22Rv1 (cell line): ENCODE results near the gene SYNPR.

ENCODE experiments used
- H3K27ac ChIP-seq: fragments of 450-650 bp; 2 replicates; pipeline ENCODE4 v1.5.1; 2017
- CTCF ChIP-seq: fragments of 450-650 bp; IDR thresholded peaks from 2 replicates; pipeline ENCODE4 v1.5.1; 2017; ENCODE audit warnings: mild to moderate bottlenecking
- ZFX ChIP-seq: fragments of 450-650 bp; IDR thresholded peaks from 2 replicates; pipeline ENCODE4 v1.6.1; 2017; ENCODE audit warnings: antibody characterized with exemption, borderline replicate concordance

Gene SYNPR

GRCh38 chr3:63390710-63391230 lies 112.7 kb downstream of the SYNPR start:
- TF ChIP-seq ZFX = no peak
- TF ChIP-seq CTCF = no peak

GRCh38 chr3:63395960-63396359 lies 117.9 kb downstream of the SYNPR start:
- H3K27ac ChIP-seq = no peak overlapping the region
- no peak for TF ChIP-seq ZFX
- no peak for TF ChIP-seq CTCF

More at GRCh38 chr3:63390710-63391230, 112.7 kb downstream of the SYNPR start:
- H3K27ac ChIP-seq = no peak overlapping the region

DNA sequence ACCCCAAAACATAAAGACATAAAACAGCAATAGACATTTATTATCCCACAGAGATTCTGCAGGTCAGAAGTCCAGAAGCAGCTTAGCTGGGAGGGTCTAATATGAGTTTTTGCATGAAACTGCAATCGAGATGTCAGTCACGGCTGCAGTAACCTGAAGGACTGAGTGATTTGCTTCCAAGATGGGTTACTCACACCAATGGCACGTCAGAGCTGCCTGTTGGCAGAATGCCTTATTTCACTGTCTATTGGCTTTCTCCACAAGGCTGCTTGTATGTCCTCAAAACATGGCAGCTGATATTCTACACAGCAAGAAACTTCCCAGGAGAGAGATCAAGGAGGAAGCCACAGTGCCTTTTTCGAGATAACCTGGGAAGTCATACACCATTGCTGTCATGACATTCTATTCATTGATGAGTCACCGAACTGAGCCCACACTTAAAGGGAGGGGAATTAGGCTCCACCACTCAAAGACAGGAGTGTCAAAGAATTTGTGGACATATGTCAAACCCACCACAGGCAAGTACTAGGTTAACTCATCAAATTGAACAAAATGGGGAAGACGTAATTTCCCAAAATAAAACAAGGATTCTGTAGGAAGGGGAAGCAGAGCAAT lies 122.2 kb downstream of the SYNPR start:
- TF ChIP-seq ZFX = no peak
- TF ChIP-seq CTCF = no peak
- H3K27ac ChIP-seq = no peak overlapping the region

GRCh38 chr3:63405882-63406281 lies 127.8 kb downstream of the SYNPR start:
- no peak for TF ChIP-seq ZFX
- peak; percentile 14 for TF ChIP-seq CTCF
- H3K27ac ChIP-seq = no peak overlapping the region

GRCh38 chr3:63413523-63413922 lies 135.4 kb downstream of the SYNPR start:
- H3K27ac ChIP-seq = no peak overlapping the region
- TF ChIP-seq ZFX (no peak), CTCF (no peak)

DNA sequence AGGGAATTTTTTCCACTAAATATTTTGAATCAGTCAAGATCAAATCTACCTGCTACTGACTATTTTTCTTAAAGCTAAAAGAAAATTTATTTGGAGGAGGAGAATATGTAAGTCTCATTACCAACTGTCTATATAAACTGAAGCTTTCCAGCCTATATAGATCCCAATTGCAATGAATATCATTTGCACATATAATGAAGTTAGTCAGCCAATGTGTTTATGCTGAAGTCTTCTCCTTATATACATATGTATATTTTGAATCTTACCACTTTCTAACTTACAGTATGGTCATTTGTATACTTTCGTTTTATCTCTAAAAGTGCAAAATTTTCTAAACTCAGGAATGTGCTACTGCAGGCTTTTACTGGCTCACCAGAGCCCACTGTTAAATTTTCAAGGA lies 136.5 kb downstream of the SYNPR start:
- TF ChIP-seq ZFX (no peak), CTCF (no peak)
- no peak overlapping the region for H3K27ac ChIP-seq

DNA sequence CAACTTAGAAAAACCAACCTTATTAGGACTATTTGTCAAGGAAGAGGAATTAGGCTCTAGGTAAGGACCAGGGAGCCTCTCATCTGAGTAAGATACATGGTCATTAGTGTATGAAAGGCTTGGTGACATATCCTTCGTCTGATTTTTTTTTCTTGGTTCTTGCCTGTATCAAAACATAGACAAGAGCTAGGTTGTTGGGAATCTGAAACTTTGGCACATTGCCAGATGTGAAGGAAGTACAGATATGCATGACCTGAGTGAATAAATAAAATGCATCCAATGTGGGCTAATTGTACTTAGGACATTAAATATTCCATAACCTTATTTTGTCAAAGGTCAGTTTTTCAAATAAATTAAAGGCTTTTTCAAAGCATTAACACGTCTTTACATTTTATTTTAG lies 151.8 kb downstream of the SYNPR start:
- TF ChIP-seq ZFX (no peak), CTCF (no peak)
- H3K27ac ChIP-seq = no peak overlapping the region
